ENCODE data around the gene RPRD1A.
"Not testable (repeated sequence)": the region's sequence is repeated elsewhere in the genome, so short reads cannot be mapped to it uniquely, and the experiment has no call there.

RPRD1A gene

GRCh38 chr18:36077764-36078163 is 10.4 kb upstream of the RPRD1A start:
- DNase-seq = not testable (repeated sequence)

GRCh38 chr18:36075862-36076587 is 8.7 kb upstream of the RPRD1A start:
- DNase-seq = peak; percentile 41

- no peak for DNase-seq
Observed at GRCh38 chr18:36074435-36074834, 7.1 kb upstream of the RPRD1A start.

- peak; percentile 32 for DNase-seq
Observed at GRCh38 chr18:36073676-36074075, 6.3 kb upstream of the RPRD1A start.

GRCh38 chr18:36072406-36072805 is 5.0 kb upstream of the RPRD1A start:
- DNase-seq = not testable (repeated sequence)

- DNase-seq = peak; percentile 69
Observed at GRCh38 chr18:36066686-36067054, 689 bp downstream of the RPRD1A start.

- peak; percentile 28 for DNase-seq
Observed at GRCh38 chr18:36066001-36066400, 1.4 kb downstream of the RPRD1A start.

GRCh38 chr18:36064809-36065079 is 2.6 kb downstream of the RPRD1A start:
- not testable (repeated sequence) for DNase-seq

GRCh38 chr18:36064027-36064808 is 3.1 kb downstream of the RPRD1A start:
- no peak for DNase-seq

- DNase-seq = no peak
Observed at GRCh38 chr18:36058674-36059073, 8.7 kb downstream of the RPRD1A start.

GRCh38 chr18:36051760-36052159 is 15.6 kb downstream of the RPRD1A start:
- no peak for DNase-seq

GRCh38 chr18:36050479-36050878 is 16.9 kb downstream of the RPRD1A start:
- DNase-seq = no peak

GRCh38 chr18:36047521-36047920 is 19.8 kb downstream of the RPRD1A start:
- DNase-seq = no peak

- no peak for DNase-seq
Observed at GRCh38 chr18:36046898-36047297, 20.5 kb downstream of the RPRD1A start.

- no peak for DNase-seq
Observed at GRCh38 chr18:36045241-36045991, 21.9 kb downstream of the RPRD1A start.

GRCh38 chr18:36043153-36043552 is 24.2 kb downstream of the RPRD1A start:
- no peak for DNase-seq

- no peak for DNase-seq
Observed at GRCh38 chr18:36041146-36041545, 26.2 kb downstream of the RPRD1A start.

GRCh38 chr18:36038102-36038663 is 29.2 kb downstream of the RPRD1A start:
- DNase-seq = no peak

- DNase-seq = peak; percentile 96
Observed at GRCh38 chr18:36035253-36035652, 32.1 kb downstream of the RPRD1A start.

- DNase-seq = no peak
Observed at GRCh38 chr18:36034299-36034895, 33.0 kb downstream of the RPRD1A start.

GRCh38 chr18:36031903-36032302 is 35.5 kb downstream of the RPRD1A start:
- no peak for DNase-seq

- no peak for DNase-seq
Observed at GRCh38 chr18:36031407-36031806, 36.0 kb downstream of the RPRD1A start.

- DNase-seq = no peak
Observed at GRCh38 chr18:36028859-36029258, 38.5 kb downstream of the RPRD1A start.

Measured in NCI-H69 (cell line).